Fibroblast of gingiva (primary cell): ENCODE data around the gene ZDHHC18.
"Not testable (repeated sequence)": the region's sequence is repeated elsewhere in the genome, so short reads cannot be mapped to it uniquely, and the experiment has no call there.

Experiments used
- DNase-seq: peaks from one replicate; pipeline ENCODE4 v3.0.0-alpha.2; 2011; ENCODE audit warnings: low read depth

Gene ZDHHC18

DNA sequence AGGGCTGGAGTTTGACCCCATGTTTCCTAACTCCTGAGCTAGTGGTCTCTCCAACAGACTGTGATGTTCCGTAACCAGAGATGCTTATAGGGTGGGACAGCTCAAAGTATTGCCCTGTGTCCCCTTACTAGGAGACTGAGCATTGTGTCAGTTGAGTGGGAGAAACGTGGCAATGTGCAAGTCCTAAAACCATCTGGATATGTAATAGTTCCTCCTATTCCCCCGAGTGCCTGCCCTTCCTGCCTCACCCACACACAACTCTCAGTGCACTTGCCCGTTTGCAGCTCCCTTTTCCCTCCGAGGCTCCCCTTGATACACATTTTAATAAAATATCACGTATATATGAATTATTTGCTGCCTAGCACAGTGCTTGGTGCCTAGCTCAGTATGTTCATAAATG lies 35.3 kb upstream of the ZDHHC18 start:
- DNase-seq: no peak

DNA sequence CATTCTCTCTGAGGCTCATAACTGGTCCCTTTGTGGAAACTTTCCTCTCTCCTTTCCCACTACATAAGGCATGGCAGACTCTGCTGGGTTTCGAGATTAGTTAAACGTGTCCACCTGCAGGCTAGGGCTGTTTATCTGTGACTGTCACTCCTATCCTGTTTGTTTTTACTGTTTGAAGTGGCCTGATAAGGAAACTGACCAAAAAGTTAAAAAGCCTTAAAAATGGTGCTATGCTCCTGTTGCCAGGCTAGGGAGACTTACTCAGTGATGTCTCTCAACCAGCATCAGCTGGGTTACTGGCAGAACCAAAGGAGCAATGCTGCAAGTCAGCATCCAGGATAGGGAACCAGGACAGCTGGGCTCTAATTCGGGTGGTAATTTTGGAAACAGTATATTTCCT lies 34.9 kb upstream of the ZDHHC18 start:
- no peak for DNase-seq

DNA sequence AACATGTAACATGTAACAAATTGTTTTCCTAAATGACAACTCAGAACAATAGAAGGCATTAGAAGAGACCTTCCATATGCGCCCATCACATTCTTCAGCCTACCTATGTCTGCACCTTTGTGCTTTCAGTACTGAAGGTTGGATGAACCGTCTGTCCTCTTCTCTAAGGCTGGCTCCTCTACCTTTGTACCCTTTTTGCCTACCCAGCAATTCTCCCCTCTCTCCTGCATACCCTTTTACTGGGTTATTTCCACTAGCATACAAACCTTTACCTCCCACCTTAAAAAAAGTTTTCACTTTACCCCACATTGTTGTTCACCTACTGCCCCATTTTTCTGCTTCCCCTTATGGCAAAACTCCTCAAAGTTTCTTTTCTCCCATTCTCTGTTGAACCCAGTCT lies 33.6 kb upstream of the ZDHHC18 start:
- no peak for DNase-seq

DNA sequence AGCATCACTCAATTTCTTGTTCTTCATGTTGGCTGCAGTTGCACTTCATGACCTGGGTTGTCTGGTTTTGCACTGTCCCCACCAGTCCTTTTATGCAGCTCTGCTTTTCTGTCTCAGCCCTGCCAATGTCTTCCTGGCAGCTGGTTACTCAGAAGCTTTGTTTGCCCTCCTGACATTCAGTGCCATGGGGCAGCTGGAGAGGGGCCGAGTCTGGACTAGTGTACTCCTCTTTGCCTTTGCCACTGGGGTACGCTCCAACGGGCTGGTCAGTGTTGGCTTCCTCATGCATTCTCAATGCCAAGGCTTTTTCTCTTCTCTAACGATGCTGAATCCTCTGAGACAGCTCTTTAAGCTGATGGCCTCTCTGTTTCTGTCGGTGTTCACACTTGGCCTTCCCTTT lies 32.1 kb upstream of the ZDHHC18 start:
- no peak for DNase-seq

DNA sequence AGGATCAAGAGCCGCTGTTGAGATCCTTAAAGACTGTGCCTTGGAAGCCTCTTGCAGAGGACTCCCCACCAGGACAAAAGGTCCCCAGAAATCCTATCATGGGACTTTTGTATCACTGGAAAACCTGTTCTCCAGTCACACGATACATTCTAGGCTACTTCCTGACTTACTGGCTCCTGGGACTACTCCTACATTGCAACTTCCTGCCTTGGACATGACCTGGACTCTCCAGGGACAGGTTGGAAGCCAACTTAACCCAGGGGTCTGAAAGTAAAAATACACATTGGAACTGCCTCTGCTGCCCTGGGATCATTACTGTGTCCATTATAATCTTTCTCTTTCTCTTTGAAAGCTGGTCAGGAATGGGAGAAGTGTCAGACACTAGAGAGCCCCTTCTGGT lies 28.9 kb upstream of the ZDHHC18 start:
- DNase-seq: no peak

GRCh38 chr1:26799479-26800142 lies 26.9 kb upstream of the ZDHHC18 start:
- DNase-seq: peak; percentile 99

- not testable (repeated sequence) for DNase-seq
These were observed 22.6 kb upstream of the ZDHHC18 start for GRCh38 chr1:26803932-26804331.

GRCh38 chr1:26810105-26810504 lies 16.4 kb upstream of the ZDHHC18 start:
- DNase-seq: peak; percentile 50

- no peak for DNase-seq
These were observed 15.4 kb upstream of the ZDHHC18 start for GRCh38 chr1:26811057-26811456.

- DNase-seq: no peak
These were observed 14.8 kb upstream of the ZDHHC18 start for GRCh38 chr1:26811708-26812107.

DNA sequence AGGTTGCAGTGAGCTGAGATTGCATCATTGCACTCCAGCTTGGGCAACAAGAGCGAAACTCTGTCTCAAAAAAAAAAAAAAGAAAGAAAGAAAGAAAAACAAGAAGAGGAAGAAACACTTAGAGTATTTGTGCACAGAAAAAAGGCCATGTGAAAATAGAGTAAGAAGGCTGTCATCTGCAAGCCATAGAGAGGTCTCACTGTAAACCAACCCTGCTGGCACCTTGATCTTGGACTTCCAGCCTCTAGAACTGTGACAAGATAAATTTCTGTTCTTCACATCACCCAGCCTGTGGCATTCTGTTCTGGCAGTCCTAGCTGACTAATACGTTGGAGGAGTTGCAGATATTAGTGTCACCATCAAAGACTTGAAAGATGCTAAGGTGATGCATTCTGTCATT lies 12.1 kb upstream of the ZDHHC18 start:
- DNase-seq: no peak

- no peak for DNase-seq
These were observed 11.6 kb upstream of the ZDHHC18 start for GRCh38 chr1:26814893-26815292.

GRCh38 chr1:26820784-26821269 lies 5.7 kb upstream of the ZDHHC18 start:
- DNase-seq: no peak

DNA sequence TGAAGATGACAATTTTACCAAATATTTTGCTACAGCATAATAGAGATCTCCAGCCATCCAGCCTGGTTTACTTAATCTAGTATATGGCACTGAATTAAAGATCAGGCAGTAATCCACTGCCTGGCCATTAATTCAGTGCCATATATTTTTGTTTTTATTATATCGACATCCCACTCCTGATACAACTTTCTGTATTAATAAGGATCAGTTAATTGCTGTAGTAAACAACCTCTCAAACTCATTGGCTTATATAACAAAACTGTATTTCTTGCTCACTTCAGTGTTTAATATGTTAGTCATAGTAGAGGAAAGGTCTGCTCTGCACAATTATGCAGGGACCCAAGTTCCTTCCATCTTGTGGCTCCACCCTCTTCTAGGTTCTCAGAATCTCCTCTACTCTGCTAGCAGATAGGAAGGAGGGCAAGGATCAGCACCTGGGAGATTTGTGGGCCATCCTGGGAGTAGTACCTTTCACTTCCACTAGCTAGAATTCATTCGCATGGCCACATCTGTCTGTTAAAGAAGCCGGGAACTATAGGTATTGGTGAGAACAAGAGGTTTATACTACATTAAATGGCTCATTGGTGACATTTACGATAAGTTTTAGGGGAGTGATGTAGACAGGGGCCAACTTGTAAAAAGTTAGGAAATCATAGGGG lies 3.6 kb upstream of the ZDHHC18 start:
- DNase-seq: no peak

GRCh38 chr1:26824731-26825130 lies 1.8 kb upstream of the ZDHHC18 start:
- no peak for DNase-seq

DNA sequence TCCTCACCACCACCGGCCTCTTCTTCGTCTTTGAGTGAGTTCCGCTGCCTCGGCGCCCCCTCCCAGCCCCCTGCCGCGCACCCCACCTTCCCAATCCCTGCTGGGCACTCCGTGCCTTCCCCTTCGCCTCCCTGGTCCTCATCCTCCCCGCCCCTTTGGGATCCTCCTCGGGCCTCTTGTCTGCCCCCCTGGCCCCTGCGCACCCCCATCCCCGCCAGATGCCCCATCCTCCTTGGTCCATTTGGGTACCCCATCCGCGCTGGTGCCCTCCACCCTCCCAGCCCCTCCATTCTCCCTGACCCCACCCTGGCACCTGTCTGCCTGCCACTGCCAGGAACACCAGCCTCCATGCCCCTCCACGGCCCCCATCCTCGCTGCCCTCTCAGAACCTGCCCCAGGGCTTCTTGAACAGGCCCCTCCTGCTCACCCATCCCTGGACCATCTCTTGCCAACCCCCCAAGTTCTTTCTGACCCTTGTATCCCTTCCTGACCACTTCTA lies 667 bp downstream of the ZDHHC18 start:
- no peak for DNase-seq

DNA sequence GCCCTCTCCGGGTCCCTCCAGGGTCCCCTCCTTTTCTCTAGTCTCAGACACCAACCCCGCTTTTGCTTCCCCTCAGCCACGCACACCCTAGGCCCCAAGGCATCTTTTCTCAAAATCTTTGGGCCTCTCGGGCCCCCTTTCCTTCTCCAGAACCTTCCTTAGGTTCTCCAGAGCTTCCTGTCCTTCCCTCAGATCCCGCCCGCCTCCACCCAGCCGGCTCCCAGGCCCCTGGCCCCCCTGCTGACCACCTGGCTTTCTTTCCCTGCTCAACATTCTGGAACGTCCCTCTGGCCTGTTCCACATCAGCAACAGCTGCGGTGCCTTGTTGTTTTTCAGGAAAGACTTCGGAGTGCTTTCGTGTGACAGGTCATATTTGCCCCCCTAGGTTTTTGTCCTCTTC lies 1.2 kb downstream of the ZDHHC18 start:
- DNase-seq: no peak

- no peak for DNase-seq
These were observed 2.0 kb downstream of the ZDHHC18 start for GRCh38 chr1:26828411-26828991.

DNA sequence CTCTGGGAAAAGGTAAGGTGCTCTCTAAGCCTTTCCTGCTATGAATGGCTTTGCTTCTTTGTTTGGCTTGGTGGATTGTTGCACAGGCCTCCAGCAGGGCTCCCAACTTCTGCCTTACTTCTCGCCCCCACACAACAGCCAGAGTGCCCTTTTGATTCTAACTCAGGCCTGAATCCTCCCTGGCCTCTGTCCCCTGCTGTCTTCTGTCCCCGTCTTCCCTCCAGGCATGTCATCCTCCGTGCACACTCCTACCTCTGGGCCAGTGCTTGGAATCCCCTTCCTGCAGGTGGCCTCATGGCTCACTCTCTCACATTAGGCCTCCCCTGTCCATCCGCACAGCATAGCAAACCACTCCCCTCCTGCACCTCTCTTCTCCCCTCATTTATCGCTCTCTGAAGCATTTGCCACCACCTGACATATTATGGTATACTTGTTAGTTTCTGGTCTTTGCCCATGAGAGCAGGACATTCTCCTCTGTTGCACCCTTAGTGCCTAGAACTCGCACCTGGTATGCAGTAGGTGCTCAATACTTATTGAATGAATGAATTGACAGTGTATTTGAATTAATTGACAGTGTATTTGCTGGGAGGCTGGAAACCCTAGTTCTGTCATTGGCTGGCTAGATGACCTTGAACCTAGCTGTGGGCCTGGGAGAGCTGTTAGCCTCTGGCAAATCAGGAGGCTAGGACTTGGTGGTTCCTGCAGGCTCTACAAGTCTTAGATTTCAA lies 2.9 kb downstream of the ZDHHC18 start:
- no peak for DNase-seq

GRCh38 chr1:26831059-26831458 lies 4.6 kb downstream of the ZDHHC18 start:
- DNase-seq: no peak

- DNase-seq: peak; percentile 38
These were observed 5.2 kb downstream of the ZDHHC18 start for GRCh38 chr1:26831546-26832248.
